GM19395 (cell line): ENCODE data around the gene YRDC.

ENCODE experiments used
- ATAC-seq: cut with Tn5 transposase; IDR thresholded peaks from one replicate; pipeline ENCODE4 v1.9.1; 2021; ENCODE audit warnings: mild to moderate bottlenecking, moderate library complexity; ENCODE audit not compliant: unreplicated experiment

The YRDC gene, protein sequence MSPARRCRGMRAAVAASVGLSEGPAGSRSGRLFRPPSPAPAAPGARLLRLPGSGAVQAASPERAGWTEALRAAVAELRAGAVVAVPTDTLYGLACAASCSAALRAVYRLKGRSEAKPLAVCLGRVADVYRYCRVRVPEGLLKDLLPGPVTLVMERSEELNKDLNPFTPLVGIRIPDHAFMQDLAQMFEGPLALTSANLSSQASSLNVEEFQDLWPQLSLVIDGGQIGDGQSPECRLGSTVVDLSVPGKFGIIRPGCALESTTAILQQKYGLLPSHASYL

DNA sequence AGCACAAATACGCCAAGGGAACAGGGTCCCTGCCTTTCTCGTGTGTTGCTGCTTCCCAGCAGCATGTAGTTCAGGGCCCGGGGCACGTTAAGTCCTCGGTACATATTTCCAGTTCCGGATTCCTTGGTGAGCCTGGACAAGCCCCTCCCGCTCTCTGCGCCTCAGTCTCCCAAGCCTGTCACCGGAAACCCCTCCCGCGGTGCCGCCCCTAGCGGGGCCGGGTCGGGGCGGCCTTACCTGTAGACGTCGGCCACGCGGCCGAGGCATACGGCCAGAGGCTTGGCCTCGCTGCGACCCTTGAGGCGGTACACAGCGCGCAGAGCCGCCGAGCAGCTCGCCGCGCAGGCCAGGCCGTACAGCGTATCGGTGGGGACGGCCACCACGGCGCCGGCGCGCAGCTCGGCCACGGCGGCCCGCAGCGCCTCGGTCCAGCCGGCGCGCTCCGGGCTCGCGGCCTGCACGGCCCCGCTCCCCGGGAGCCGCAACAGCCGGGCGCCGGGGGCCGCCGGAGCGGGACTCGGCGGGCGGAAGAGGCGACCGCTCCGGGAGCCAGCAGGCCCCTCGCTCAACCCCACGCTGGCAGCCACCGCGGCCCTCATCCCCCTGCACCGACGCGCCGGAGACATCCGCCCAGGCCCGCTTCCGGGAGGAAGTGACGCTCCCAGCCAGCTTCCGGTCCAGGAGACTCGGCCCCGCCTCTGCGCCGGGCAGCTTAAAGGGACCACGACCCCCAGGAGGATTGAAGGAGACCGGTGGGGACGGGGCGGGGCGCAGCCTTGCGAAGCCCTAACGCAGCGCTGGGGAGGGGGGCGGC is at the start of gene YRDC, which contains the start of gene C1orf122:
YRDC (minus strand) TSS at position 654 of the 814 bp plus-strand sequence; CDS start at position 626, 28 bp downstream.
C1orf122 (plus strand) TSS at position 236 of the 814 bp plus-strand sequence. CDS start 615 bp downstream, outside the sequence.
- peak; percentile 83 for ATAC-seq

DNA sequence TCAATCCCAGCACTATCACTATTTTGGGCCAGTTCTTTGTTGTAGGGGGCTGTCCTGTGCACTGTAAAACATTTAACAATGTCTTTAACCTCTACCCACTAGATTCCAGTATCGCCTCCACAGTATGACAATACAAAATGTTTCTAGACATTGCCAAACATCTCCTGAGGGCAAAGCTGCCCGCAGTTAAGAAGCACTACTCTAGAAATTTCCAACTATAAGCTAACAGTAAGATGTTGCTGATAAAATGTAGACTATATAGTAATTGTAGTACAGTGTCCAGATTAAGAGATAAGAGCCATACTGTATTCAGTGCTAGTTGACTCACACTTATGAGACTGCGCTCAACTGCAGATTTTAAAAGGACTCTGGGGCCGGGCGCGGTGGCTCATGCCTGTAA is 46.4 kb upstream of the YRDC start:
- ATAC-seq: no peak

DNA sequence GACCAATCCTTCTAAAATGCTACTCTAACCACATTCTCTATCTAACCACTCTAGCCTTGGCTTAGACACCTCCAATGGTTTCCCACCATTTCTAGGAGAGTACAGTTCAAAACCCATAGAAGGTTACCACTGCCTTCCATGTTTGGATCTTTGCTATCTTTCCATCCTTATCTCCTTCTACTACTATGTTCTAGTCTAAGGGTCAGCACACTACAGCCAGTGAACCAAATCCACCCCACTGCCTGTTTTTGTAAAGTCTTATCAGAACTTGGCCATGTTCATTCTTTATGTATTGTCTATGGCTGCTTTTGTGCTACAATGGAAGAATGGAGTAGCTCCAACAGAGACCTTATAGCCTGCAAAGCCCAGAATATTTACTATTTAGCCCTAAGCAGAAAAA is 45.1 kb upstream of the YRDC start:
- no peak for ATAC-seq

DNA sequence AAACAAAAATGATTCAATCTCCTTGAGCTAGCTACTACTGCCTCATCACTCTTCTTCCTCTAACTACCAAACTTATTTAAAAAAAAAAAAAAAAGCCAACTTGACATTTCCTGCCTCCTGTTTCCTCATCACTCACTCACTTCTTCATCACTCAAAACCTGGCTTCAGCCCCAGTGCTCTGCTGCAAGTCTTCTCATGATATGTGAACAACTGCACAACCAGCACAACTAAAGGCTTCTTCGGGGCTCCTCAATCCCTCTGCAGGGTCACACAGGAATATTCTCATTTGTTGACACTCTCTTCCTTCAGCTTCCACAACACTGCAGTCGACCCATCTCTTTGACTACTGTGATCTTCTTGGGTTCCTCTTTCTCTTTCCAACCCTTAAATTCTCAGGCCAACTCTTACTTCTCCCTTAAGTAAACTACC is 43.8 kb upstream of the YRDC start:
- ATAC-seq: no peak

DNA sequence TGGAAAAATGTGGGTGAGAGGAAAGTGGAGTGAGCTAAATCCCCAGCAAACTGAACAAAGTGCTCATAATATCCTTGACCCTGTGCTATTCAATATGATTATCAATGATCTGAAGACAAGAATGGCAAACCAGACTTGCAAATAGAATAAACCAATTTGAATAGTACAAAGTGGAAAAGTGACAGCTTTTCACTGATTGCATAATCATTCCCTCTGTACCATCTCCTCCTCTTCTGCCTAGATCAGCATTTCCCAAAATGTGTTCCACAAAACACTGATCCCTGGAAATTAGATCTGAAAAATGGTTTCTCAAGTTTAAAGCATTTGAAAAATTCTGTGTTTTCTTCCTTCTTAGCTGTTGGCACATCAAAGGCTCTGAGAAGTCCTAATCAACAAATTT is 43.3 kb upstream of the YRDC start:
- no peak for ATAC-seq

DNA sequence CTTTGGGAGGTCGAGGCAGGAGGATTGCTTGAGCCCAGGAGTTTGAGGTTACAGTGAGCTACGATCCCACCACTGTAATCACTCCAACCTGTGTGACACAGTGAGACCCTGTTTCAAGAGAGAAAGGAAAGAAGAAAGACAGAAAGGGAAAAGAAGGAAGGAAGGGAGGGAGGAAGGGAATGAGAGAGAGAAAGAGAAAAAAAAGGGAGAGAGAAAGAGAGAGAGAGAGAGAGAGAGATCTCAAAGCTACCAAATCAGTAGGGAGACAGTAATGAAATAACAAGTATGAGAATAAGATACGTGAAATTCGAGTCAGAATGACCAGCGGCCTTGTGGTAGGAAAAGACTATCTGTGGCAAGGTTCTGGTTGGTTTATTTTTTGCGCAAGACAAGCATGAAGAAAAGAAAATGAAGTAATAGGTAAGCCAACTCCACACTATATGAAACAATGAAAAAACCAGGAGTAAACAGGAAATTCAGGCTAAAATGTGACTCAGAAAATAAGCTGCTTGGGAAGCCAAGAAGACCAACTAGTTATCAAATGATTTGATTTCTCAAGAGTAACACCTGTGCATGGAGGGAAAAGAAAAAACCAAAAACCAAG is 42.4 kb upstream of the YRDC start:
- ATAC-seq: no peak

DNA sequence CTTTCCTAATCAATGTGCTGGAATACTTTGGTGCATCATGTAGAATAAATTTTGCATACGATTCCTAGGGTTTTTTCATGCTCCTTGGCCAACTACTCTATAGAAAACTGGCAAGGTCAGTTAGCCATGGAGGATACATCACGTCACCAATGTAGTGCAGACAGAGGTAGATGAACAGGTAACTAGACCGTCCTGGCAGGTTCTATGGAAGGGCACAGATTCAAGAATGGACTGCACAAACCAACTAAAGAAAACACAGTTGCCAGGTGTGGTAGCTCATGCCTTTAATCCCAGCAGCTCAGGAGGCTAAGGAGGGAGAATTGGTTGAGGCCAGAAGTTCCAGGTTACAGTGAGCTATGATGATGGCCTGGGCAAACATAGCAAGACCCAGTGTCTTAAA is 41.5 kb upstream of the YRDC start:
- ATAC-seq: no peak

DNA sequence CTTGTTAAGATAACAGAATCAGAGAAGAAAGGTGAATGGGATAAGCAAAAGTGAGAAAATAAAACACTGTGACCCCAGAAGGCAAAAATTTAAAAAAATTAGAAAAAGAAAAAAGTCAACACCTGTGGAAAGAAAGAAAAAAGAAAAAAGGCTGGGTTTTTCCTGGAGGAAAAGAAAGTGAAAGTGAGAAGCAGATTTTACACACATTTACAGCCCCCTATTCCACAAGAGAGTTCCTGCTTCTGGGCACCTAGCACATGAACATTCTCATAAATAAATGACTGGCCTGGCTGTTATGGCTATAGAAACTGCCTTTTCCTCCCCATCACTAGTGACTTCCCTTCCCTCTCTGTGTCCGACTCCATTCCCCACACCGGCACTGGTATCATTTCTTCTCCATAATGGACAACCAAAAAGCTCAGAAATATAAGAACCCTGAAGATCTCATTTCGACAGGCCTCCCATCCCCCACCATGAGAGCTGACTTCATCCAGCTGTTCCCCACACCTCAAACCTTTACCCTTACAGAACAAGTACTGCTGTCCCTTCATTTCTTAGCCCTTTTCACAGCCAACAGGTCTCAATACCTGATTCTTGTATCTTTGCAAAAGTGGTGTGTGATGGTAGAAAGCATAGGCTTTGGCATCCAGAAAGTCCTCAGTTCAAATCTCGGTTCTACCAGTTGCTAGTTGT is 38.8 kb upstream of the YRDC start:
- ATAC-seq: no peak

DNA sequence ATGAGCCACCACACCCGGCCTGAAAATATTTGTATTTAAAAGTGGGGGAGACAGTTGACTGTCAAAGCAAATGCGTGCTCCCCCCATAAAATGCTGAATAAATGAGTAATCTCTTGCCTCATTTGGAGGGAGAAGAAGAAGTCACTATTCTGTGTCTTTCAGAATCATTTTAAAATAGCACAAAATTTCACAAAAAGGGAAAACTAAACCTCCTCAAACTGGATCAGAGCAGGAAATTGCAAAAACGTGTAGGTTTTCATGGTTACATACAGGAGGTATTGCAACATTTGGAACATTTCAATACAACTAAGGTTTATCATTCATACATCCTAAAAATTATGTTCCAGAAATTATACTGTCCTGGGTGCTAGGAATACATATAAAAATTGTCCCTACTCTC is 37.8 kb upstream of the YRDC start:
- no peak for ATAC-seq

DNA sequence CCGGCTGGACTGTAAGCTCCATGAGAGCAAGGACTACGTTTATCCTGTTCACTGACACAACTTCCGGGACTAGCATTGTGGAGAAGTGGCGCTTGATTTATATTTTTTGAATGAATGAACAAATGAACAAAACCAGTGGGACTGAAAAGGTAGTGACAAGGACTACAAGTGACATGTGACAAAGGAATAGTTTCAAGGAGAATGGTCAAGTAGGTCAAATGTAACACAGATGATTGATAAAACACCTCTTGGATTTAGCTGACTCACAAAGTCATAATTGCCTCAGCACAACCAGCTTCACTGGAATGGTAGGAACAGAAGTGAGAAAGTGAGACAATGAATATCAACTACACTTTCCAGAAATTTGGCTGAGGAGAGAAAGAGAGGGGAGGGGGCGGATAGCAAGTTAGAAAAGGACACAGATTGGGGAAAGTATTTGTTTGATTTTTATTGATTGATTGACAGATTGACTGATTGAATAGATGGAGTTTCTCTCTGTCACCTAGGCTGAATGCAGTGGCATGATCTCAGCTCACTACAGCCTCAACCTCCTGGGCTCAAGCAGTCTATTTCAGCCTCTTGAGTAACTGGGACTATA is 37.1 kb upstream of the YRDC start:
- ATAC-seq: no peak

DNA sequence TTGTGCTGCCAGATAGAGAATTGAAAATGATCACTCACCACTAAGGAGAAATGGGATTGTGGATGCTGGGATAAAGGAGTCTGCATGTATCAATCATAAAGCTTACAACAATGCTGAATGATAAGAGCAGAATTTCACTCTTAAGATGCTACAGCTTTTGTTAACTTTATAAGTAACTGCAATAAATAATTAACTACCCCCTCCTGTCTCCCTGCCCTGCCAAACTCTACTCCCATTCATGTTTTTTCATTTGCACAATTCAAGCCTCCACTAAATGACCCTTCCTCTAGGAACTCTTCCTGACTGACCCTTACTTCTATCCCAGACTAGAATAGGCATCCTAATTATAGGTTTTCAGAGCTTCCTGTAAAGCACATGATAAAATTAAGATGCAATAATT is 36.5 kb upstream of the YRDC start:
- ATAC-seq: no peak

DNA sequence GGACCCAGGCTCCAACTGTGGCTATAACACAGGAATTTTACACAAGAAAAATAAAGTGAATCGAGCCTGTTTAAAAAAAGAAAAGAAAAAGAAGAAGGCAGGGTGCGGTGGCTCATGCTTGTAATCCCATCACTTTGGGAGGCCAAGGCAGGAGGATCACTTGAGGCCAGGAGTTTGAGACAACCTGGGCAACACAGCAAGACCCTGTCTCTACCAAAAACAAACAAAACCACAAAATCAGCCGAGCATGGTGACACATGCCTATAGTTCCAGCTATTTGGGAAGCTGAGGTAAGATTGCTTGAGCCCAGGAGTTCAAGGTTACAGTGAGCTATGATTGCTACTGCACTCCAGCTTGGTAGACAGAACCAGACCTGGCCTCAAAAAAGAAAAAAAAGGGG is 33.6 kb upstream of the YRDC start:
- ATAC-seq: no peak

DNA sequence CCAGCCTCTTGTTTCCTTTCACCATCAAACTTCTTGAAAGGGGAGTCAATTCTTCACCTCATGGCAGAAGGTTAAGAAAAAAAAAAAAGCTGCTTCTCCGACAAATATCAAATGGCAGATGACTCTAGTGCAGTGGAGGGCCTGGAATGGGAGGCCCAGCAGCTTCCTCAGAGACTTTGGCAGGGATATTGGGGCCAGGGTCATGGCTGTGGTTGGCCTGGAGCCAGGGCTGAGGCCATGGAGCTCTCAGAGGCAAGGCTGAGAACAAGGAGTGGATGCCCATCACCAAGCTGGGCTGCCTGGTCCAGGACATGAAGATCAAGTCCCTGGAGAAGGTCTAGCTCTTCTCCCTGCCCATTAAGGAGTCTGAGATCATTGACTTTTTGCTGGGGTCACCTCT is 32.7 kb upstream of the YRDC start:
- no peak for ATAC-seq

DNA sequence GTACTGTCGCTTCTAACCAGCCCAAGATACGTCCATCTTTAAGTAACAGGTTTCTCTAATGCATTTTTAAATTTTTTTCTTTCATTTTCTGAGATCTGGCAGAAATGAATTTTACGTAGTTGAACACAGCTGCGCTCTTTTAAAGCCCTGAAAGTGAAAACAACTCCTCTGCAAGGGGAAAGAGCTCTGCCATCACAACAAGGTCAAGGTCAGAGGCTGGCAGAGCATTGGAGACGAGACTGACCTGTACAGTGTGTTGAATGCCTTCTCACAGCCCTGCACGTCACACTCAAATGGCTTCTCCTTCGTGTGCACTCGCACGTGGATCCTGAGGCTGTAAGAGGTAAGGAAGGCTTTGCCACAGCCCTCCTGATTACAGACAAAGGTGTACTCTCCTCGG is 31.7 kb upstream of the YRDC start:
- ATAC-seq: no peak

DNA sequence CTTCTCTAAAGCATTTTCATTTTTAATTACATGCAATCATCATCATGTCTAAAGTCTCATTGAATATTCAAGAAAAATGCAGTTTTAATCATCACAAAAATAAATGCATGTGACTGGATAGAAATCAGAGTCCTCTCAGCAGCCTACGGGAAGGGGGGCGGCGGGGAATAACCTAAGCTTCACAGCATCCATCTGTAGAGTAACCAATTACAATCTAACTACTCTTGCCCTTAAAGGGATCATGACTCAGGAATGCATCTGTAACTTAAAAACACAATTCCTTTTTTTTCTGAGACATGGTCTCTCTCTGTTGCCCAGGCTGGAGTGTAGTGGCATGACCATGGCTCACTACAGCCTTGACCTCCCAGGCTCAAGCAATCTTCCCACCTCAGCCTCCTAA is 28.8 kb upstream of the YRDC start:
- ATAC-seq: no peak

DNA sequence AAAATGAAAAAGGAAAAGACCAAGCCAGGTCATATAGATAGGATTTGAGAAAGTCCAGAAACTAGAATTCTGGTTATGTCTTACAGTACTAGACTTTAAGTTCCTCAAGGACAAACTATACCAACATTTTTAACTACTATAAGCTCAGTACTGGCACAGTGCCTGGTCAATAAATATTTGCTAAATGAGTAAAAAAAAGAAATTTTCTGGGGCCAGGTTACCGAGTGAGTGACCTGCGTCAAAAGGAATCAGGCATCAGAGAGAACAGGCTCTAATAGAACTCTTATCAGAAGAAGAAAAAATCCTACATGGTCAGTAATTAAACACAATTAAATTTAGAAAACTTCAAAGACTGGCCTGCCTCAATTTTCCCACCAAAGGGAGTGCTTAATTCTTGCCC is 23.8 kb upstream of the YRDC start:
- no peak for ATAC-seq

DNA sequence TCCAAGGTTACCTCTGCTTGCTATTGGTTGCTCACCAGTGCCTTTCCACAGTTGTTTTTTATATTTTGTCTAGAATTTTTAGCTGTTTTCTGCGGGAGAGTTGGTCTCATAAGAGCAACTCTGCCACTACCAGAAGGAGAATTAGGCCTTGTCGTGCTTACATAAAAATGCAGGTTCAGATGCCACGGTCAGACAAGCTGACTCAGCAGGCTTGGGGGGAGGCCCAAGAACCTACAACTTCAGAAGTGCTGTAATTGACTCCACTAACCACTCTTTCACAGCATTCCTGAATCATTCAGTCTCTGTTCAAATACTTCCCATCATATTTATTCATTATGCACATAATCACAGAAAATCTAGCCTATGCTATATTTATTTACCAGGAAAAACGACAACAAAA is 23.1 kb upstream of the YRDC start:
- no peak for ATAC-seq

DNA sequence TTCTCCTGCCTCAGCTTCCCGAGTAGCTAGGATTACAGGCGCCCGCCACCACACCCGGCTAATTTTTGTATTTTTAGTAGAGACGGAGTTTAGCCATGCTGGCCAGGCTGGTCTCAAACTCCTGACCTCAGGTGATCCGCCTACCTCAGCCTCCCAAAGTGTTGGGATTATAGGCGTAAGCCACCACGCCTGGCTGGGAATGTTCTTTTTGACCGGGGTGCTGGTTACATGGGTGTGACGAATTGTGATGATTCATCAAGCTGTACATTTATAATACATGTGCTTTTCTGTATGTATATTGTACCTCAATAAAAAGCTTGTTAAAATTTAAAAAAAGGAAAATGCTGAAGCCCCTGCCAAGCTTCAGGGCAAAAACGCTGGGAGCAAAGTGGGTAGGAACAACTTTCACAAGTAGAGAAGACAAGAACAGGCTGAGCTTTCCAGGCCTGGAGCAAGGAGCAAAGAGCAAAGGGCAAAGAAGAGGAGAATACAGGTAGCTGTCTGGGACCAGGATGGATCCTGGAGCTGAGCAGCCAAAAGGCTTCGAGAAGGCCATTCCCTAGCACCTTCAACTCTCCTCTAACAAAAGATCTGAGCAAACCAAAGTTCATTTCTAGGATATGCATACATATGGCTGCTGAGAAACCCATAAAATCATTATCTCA is 20.5 kb upstream of the YRDC start:
- ATAC-seq: no peak

DNA sequence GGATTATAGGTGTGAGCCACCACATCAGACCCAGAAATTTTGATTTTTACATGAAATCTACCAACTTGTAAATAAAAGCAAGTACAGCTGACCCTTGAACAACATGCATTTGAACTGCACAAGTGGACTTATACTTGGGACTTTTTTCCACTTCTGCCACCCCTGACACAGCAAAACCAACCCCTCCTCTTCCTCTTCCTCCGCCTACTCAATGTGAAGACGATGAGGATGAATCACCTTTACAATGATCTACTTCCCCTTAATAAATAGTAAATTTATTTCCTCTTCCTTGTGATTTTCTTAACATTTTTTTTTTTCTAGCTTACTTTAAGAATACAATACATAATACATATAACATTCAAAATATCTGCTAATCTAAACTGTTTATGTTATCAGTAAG is 17.5 kb upstream of the YRDC start:
- ATAC-seq: no peak

DNA sequence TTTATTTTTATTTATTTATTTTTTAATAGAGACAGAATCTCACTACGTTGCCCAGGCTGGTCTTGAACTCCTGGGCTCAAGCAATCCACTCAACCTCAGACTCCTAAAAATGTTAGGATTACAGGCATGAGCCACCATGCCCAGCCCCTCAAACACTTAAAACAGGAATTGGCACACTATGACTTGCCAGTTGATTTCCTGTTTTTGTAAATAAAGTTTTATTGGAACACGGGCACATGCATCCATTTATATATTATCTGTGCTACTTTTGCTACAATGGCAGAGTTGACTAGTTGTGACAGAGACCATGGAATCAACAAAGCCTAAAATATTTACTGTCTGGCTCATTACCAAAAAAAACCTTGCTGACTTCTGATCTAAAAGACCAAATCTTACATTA is 16.0 kb upstream of the YRDC start:
- ATAC-seq: no peak
